Cerebellar cortex (tissue), 1 donor: ENCODE results near the gene IL9.
"Not testable (repeated sequence)": the region's sequence is repeated elsewhere in the genome, so short reads cannot be mapped to it uniquely, and the experiment has no call there.

Experiments
- DNase-seq: peaks from one replicate; pipeline ENCODE4 v3.0.0-alpha.2; 2015; ENCODE audit warnings: low spot score

IL9 gene

DNA sequence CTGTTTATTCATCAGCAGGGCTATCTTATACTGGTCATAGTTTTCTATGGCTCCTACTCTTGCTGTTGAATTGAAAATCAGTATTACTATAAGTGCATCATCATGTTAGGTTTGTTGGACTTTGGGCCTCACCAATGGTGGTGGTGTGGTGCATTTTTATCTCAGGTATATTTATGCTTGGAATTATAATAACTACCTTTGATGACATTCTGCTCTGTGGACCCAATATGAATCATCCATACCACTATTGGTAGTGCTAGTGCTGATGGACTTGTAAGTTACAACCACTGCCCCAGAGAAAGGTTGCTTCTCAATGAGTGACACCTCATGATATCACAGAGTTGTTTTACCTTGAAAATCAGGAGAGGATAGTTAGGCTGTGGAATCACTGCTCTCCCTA lies 28.0 kb downstream of the IL9 start:
- no peak for DNase-seq

DNA sequence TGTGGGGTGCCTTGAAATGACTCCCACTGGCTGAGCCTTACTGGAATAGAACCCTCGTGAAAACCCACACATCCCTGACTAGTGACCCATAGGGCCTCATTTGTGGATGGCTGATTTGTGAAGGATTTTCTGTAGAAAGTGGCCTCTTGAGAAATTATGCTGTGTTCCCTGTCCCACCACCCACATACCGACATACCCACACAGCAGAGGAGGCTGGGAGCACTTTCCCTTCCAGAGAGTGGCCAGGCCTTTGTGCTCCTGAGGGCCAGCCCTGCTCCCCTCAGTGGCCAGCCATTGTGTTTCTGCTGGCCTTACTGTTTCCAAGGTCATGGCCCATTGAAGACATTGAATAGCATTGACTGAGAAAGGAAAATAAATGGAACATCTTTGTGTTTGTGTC lies 29.6 kb downstream of the IL9 start:
- DNase-seq = no peak

DNA sequence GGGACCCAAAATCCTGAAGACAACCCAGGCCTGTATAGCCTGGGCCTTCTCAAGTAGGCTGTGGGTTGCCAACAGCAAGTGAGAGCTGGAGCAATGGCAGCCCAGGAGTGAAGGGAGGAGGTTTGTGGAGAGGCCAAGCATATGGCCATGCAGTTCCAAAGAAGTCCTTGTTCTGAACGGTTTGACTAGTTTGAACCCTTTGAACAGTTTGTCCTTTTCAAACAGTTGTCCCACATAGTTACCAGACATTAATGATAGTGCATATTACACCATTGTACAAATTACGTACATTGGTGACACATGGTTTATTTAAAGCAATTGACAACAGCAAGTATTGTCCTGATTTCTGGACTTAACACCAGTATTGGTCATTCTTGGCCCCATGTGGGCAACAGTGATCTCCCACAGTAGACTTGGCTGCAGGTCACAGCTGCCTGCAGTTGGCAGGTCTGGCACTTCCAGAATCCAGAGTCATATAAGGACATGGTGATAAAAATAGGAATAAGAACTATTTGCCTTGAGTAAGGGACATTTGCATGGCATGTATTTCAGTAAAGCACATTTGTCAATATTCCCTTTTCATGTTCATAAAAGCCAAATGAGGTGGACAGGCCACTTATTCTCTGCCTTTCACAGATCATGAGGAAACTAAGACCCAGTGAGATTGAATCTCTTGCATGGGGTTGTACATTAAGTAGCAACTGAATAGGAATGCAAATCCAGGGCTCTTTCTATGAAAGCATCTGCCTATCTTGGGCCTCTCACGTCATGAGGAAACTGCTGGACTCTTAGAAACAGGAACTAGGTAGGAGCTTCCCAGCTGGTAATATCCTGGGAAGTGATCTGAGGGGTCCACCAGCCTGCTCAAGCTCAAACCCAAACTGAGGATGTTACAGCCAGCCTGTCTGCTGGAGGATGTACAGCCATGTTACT lies 30.9 kb downstream of the IL9 start:
- no peak for DNase-seq

DNA sequence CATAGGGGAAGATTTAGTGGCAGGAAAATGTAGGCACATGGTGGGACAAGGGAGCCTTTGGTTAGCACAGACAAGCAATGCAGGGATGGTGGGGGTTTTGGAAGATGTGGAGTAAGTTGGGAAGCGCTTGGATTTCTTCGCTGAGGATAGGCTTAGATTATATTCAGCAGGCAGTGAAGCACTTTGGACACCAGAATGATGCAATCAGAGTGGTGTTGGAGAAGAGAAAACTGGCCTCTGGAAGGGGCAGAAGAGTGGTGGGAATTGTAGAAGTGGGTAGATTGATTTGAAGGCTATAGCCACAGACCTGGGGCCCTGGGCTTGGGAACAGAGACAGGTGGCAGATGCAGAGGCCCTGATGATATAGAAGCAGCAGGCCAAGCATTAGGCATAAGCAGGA lies 32.9 kb downstream of the IL9 start:
- DNase-seq = no peak

DNA sequence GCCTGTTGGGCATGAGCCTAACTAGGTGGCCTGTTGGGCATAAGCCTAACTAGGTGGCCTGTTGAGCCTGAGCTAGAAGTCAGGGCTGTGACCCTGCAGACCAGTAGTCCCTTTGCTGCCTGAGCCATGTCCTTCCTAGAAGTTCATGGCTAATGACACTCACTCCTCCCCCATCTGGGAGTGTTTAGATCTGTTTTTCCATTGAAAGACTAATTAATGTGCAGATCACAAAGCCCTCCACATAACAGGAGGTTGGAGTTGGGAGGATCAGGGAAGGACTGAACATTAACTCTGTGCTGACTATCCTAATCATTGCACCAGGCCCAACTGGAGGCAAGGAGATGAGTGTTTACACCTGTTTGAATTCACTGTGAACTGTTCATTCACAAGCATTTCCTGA lies 33.6 kb downstream of the IL9 start:
- no peak for DNase-seq

DNA sequence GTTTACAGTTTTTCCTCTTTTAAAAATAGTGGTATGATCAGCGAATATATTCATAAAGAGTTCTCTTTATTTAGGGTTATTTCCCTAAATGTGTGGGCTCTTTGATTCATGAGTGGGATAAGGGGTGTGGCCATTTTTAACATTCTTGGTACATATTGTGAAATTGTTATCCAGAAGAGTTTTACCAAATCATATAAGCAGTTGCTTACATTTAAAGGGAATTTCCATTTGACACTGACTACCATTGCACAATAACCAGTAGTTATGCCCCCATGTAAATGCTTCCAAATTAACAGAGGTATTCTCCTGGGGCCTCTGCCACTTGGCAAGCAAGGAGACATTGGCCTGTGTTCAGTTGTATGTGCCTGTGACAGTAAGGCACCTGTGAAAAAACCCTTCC lies 34.0 kb downstream of the IL9 start:
- no peak for DNase-seq

DNA sequence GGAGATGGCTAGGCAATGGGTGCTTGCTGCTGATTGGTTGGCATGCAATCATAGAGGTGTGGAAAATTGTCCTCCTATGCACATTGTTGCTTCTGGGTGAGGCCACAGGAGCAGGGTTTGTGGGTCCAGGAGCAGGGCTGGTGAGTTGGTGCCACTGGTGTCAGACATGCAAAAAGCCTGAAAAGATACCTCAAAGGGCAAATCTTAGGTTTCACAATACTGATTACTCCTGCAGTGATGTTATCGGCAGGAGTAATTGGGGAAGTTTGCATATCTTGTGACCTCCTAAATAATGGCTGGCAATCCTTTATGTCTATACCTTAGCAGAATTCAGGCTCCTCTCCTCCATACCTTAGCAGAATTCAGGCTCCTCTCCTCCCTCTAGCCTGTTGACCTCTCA lies 36.0 kb downstream of the IL9 start:
- DNase-seq = no peak

DNA sequence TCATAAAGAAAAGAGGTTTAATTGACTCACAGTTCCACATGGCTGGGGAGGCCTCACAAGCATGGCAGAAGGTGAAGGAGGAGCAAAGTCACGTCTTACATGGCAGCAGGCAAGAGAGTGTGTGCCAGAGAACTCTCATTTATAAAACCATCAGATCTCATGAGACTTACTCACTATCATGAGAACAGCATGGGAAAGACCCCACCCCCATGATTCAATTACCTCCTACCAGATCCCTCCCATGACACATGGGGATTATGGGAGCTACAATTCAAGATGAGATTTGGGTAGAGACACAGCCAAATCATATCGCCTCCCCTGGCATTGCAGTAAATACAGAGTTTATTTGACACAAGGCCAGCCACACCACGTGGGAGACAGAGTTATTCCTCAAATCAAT lies 36.5 kb downstream of the IL9 start:
- not testable (repeated sequence) for DNase-seq

DNA sequence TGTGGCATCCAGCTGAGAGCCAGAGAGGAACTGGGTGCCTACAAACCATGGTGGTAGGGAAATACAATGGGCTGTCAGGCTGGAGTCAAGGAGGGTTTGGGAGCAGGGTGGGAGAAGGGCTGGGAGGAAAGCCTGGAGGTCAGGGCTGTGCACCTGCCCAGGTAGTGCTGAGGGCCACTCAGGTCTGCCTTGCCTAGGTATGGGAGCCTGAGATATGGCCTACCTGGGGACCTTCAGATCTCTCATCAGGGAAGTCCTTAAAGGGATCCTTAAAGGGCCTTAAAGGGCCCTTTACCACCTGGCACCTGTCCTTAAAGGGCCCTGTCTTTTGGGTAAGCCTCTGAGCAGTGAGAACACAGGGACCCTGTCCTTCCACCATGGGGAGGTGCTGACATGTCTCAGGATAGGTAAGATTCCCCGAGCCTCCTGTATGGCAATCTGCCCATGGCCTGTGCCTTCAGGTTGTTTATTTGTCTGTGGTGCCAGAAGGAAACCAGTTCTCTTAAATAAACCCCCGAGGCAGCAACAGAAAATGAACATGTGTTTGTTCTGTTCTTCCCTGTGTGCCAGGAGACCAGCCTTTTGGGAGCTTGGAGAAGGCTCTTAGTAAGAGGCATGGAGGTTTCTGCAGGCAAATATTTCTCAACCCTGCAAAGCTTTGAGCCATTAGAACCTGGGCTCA lies 37.9 kb downstream of the IL9 start:
- no peak for DNase-seq

DNA sequence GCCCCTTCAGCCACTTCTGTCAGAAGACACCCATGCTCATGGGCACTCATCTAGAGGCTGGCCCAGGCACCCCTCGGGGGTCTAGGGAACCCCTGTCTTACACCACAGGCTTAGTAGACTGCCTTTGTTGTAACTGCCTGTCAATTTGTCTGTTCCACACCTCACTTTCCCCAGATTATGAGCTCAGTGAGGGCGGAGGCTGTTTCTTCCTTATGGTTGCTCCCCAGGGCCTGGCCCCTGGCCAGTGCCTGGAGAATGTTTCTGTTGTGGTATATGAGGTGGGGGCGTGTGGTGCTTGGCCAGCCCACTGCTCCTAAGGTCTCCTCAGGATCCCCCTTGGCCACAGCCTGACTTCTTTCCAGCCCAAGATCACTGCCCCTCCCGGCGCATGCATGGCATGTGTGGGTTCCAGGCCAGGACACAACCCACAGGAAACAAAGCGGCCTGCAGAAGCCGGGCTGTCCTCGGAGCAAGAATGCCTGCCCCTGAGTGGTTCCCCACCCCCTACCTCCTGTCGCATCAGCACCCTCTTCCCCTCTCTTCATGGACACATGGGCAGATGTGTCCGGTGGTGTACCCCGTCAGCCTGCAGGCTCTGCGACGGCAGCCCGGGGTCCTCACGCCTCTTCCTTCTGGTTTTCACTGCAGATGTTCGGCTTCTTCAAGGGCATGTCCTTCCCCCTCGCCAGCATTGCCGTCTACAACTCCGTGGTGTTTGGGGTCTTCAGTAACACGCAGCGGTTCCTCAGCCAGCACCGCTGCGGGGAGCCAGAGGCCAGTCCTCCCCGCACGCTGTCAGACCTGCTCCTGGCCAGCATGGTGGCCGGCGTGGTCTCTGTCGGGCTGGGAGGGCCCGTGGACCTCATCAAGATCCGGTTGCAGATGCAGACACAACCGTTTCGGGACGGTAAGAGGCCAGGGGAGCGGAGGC lies 43.5 kb downstream of the IL9 start:
- DNase-seq = no peak

DNA sequence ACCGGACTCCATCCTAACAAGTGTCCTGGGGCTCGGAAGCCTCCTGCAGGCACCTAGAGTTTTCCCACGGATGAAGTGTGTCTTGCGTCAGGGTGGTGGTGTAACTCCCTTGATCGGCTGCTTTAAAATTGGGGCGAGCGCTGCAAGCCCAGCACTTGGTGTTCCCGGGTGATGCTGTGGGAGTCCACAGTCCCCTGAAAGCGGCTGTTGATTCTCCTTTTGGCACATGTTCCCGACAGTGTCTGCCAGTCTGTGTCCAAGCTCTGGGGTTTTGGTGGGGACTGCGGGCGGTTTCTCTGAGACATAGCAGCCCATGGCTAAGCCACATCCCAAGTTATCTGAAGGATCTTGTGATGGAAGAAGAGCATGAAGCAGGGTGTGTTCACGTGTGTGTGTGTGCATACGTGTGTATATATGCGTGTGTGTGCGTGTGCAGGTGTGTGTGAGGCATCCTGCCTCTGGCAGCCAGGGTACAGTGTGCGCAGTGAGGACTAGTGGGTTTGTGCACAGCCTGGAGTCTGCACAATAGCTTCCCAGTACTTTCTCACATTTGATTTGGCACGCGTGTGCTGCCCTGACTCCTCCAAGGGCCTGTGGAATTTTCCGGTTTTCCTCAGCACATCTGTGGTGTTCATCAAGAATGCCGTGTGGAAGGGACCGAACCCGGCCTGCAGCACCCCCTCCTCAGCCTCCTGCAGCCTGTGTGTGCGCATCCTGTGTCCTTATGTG lies 44.3 kb downstream of the IL9 start:
- no peak for DNase-seq

DNA sequence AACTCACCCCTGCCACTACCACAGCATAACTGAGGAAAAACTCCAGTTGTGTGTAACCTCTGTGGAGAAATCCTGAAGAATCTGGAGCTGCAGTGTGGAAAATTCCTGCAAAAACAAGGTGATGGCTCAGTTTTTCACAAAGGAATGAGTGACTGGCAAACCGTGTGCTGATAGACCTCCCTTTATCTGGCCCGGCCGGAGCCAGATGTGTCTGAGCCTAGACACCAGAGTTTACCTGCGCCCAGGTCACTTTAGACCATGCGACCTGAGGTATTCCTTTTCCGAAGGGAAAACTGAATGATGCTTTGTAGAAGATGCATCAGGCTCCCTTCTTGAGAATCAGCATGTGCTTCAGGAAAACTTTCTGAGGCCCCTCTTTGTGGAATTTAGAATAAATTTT lies 45.0 kb downstream of the IL9 start:
- DNase-seq = no peak

DNA sequence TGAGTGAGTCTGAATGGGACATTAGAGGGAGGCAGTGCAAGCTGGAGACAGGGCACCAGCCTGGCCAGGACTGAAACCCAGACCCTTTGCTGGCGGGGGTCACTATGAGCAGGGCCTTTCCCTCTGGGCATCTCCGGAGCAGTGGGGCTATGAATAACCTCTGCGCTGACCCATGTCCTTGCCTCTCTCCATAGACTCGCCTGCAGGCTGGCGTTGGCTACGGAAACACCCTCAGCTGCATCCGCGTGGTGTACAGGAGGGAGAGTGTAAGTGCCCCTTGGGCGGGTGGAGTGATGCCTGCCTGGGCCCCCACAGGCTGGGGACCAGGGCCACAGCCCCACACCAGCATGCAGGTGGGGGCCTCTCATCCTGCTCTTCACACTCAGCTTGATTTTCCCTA lies 45.4 kb downstream of the IL9 start:
- no peak for DNase-seq

DNA sequence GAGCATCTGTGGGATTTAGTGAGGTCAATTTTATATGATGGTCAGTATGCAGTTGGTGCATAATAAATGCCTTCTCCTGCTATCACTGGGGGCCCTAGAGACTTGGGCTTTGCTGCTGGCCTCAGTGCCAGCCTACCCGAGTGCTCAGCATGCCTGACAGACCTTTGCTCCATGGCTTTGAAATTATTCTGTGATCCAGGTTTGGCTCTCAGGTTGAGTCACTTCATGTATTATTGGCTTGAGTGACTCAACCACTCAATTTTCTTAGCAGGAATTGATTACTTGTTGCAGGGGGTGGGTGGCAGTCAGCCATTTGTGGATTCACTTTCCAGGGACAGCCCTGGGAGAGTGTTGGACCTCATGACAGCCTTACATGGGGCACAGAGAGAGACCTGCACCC lies 47.7 kb downstream of the IL9 start:
- no peak for DNase-seq

DNA sequence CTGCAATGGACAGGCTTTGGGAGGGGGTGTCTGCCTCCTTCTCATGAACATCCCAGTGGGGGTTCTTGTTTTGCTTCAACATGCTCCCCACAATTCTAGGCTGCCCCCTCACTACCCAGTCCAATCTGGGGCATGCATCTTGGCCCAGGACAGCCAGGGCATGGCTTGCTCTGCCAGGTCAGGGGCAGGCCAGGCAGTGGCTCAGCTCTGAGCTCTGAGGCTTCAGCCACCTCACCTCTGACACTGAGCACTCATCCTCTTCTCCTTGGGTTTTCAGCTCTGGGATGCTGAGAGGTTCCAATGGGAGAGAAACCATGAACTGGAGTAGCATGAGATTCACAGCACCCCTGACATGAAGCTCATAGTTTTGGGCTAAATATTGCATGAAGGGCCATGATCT lies 49.3 kb downstream of the IL9 start:
- DNase-seq = no peak

DNA sequence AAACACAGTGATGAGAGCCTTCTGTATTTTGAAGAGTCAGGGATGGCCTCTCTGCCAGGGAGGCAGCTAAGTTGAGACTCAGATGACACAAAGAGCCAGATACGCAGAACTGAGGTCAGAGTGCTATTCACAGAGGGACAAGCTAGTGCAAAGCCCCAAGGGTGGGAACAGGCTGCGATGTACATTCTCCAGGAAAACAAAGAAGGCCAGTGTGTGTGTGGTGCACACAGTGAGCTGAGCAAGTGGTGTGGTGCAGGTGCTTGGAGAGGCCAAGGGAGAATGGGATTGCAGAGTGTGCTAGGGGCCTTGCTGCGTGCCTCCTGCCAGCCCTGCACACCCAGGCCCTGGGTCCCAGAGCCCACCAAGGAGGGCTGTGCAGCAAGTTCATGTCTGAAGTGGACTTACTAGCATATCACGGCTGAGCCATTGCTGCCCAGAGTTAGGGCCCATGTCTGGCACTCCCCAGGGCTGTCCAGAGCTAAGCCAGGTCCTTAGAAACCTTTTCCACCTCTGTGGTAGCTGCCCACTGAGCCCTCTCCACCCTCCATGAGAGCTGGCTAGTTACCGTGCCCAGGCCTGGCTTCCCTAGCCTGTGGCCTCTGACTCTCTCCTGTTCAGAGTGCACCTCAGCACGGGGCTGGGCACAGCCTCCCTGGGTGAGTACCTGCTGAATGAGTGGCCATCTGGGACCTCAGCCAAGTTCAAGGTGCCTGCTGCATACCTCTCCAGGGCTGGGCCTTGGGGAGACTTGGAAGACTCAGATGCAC lies 51.9 kb downstream of the IL9 start:
- no peak for DNase-seq

DNA sequence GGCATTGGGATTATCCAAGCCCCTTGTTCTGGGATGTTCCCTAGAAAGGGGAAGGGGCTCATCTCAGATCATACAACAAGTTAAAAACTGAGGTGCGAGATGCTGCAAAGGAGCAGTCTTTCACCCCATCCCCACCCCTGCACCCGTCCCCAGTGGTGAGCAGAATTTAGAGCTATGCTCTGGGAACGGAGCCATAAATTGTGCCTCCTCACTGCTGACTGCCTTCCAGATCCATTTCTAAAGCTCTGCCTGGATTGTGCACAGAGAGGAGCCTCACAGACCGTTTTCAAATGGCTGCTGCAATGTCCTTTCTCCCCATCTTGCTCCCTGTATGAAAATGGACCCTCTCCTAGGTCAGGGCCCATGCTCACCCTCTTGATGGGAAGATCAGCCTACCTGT lies 52.9 kb downstream of the IL9 start:
- DNase-seq = no peak
